Neuronal stem cell (in vitro differentiated cells): Measurements from ENCODE around the gene GRIPAP1.
A peak's percentile ranks its signal among the peaks of the same experiment; 100 is the strongest.

Source experiments
- DNase-seq: peaks from one replicate; pipeline ENCODE4 v3.0.0-alpha.2; 2013; ENCODE audit warnings: low spot score
- H2AFZ ChIP-seq: one replicate; pipeline ENCODE4 v1.6.1; 2013; ENCODE audit warnings: mild to moderate bottlenecking, low read length, inconsistent platforms
- H2AK5ac ChIP-seq: 2 replicates; pipeline ENCODE4 v1.6.1; 2013; ENCODE audit warnings: low read depth, mild to moderate bottlenecking, inconsistent platforms, low read length, moderate library complexity, mixed read lengths
- H2BK120ac ChIP-seq: 2 replicates; pipeline ENCODE4 v1.6.1; 2013; ENCODE audit warnings: low read depth, mild to moderate bottlenecking, inconsistent platforms, low read length, moderate library complexity, mixed read lengths
- H2BK12ac ChIP-seq: one replicate; pipeline ENCODE4 v1.6.1; 2013; ENCODE audit warnings: low read length, inconsistent platforms
- H2BK15ac ChIP-seq: 2 replicates; pipeline ENCODE4 v1.6.1; 2013; ENCODE audit warnings: mild to moderate bottlenecking, low read length, inconsistent platforms, mixed read lengths
- H2BK5ac ChIP-seq: one replicate; pipeline ENCODE4 v1.6.1; 2013; ENCODE audit warnings: inconsistent platforms, mild to moderate bottlenecking, low read length, moderate library complexity
- H3K14ac ChIP-seq: one replicate; pipeline ENCODE4 v1.6.1; 2013; ENCODE audit warnings: low read length, inconsistent platforms
- H3K18ac ChIP-seq: 2 replicates; pipeline ENCODE4 v1.6.1; 2013; ENCODE audit warnings: low read length, inconsistent platforms
- H3K23ac ChIP-seq: 2 replicates; pipeline ENCODE4 v1.6.1; 2013; ENCODE audit warnings: low read depth, mild to moderate bottlenecking, mixed read lengths, low read length, inconsistent platforms; ENCODE audit not compliant: poor library complexity
- H3K27ac ChIP-seq: replicated peaks from 3 replicates; pipeline ENCODE4 v1.5.1; 2013; ENCODE audit warnings: low read length, inconsistent platforms
- H3K27me3 ChIP-seq, 3 experiments: 2 replicates each; pipeline ENCODE4 v1.6.1; 2013; ENCODE audit warnings: low read length in 3 of 3, mild to moderate bottlenecking in 2 of 3, inconsistent platforms in 1 of 3, low read depth in 1 of 3, mixed read lengths in 1 of 3, moderate library complexity in 1 of 3; ENCODE audit not compliant: control insufficient read depth in 3 of 3, insufficient read depth in 3 of 3
- H3K36me3 ChIP-seq, 2 donors: replicated peaks in 1 of 2; 2 replicates each; pipeline ENCODE4 v1.6.1; 2013; ENCODE audit warnings: low read length in 2 of 2; ENCODE audit not compliant: control insufficient read depth in 2 of 2, insufficient read depth in 2 of 2
- H3K4ac ChIP-seq: 2 replicates; pipeline ENCODE4 v1.6.1; 2013; ENCODE audit warnings: inconsistent platforms, mild to moderate bottlenecking, low read length, moderate library complexity
- H3K4me1 ChIP-seq, 2 donors: 1 replicate in 1 of 2; 2 replicates in 1 of 2; pipeline ENCODE4 v1.6.1; 2013; ENCODE audit warnings: low read length in 2 of 2, low read depth in 1 of 2; ENCODE audit not compliant: control insufficient read depth in 2 of 2, insufficient read depth in 1 of 2
- H3K4me2 ChIP-seq: one replicate; pipeline ENCODE4 v1.6.1; 2013; ENCODE audit warnings: mild to moderate bottlenecking, low read length, inconsistent platforms; ENCODE audit not compliant: insufficient read depth, poor library complexity, severe bottlenecking
- H3K4me3 ChIP-seq, 2 donors: 2 replicates each; pipeline ENCODE4 v1.5.1; 2013; ENCODE audit warnings: low read length in 2 of 2, mild to moderate bottlenecking in 2 of 2, inconsistent platforms in 1 of 2, moderate library complexity in 1 of 2
- H3K79me1 ChIP-seq: one replicate; pipeline ENCODE4 v1.6.1; 2013; ENCODE audit warnings: low read depth, mild to moderate bottlenecking, inconsistent platforms, low read length, moderate library complexity
- H3K9ac ChIP-seq: one replicate; pipeline ENCODE4 v1.6.1; 2013; ENCODE audit warnings: mild to moderate bottlenecking, low read depth, low read length, inconsistent platforms; ENCODE audit not compliant: poor library complexity
- H3K9me3 ChIP-seq, 2 donors: replicated peaks in 1 of 2; 2 replicates each; pipeline versions ENCODE3 to v1.6.1; 2013; ENCODE audit warnings: low read length in 2 of 2, mild to moderate bottlenecking in 2 of 2, inconsistent platforms in 1 of 2, low read depth in 1 of 2, mixed read lengths in 1 of 2, moderate library complexity in 1 of 2; ENCODE audit not compliant: control insufficient read depth in 2 of 2, insufficient read depth in 1 of 2
- H4K8ac ChIP-seq: one replicate; pipeline ENCODE4 v1.6.1; 2013; ENCODE audit warnings: low read depth, mild to moderate bottlenecking, inconsistent platforms, low read length, moderate library complexity
- H4K91ac ChIP-seq: one replicate; pipeline ENCODE4 v1.6.1; 2013; ENCODE audit warnings: low read length, low read depth, mild to moderate bottlenecking, inconsistent platforms; ENCODE audit not compliant: poor library complexity
- WGBS, 2 donors: extraction: QIAGEN DNeasy Blood & Tissue Kit; methylation state at CpG; one replicate each; pipeline ENCODE4 v1.1.7; 2013; ENCODE audit warnings: missing lambda C conversion rate in 2 of 2, mixed read lengths in 1 of 2; ENCODE audit not compliant: insufficient read length in 2 of 2, insufficient replicate concordance in 1 of 2; ENCODE audit errors: extremely low coverage in 2 of 2; 5-methylcytosine and 5-hydroxymethylcytosine counted together

Gene GRIPAP1

GRCh38 chrX:49042581-49043219 is 40.6 kb upstream of the GRIPAP1 start:
- Histone ChIP-seq H3K27me3 (no peaks in the 10 kb centered on the region), H3K9ac (no peak overlapping the region), H2BK15ac (no peak overlapping the region), H3K36me3 (peaks cover 14 to 18% of the 10 kb centered on the region in 2 donors), H3K9me3 (no peaks in the 10 kb centered on the region), H3K27ac (peak overlapping the region; percentile 46), H2AFZ (peak overlapping the region; percentile 79), H4K8ac (no peak overlapping the region), H4K91ac (no peak overlapping the region), H3K4me1 (peaks cover 8 to 17% of the 10 kb centered on the region in 2 donors), H2AK5ac (no peak overlapping the region), H3K14ac (no peak overlapping the region), H3K23ac (no peak overlapping the region), H3K18ac (peak overlapping the region; percentile 83), H3K4ac (no peak overlapping the region), H2BK12ac (no peak overlapping the region), H3K4me3 (peak overlapping the region; percentile 70 to 95), H3K4me2 (peak overlapping the region; percentile 57), H2BK5ac (peak overlapping the region; percentile 87), H2BK120ac (no peak overlapping the region), H3K79me1 (peaks cover 2% of the 10 kb centered on the region)
- DNase-seq, result no peak
- WGBS, 2 donors, result no CpG with 5 or more reads among the region's 29 CpGs

DNA sequence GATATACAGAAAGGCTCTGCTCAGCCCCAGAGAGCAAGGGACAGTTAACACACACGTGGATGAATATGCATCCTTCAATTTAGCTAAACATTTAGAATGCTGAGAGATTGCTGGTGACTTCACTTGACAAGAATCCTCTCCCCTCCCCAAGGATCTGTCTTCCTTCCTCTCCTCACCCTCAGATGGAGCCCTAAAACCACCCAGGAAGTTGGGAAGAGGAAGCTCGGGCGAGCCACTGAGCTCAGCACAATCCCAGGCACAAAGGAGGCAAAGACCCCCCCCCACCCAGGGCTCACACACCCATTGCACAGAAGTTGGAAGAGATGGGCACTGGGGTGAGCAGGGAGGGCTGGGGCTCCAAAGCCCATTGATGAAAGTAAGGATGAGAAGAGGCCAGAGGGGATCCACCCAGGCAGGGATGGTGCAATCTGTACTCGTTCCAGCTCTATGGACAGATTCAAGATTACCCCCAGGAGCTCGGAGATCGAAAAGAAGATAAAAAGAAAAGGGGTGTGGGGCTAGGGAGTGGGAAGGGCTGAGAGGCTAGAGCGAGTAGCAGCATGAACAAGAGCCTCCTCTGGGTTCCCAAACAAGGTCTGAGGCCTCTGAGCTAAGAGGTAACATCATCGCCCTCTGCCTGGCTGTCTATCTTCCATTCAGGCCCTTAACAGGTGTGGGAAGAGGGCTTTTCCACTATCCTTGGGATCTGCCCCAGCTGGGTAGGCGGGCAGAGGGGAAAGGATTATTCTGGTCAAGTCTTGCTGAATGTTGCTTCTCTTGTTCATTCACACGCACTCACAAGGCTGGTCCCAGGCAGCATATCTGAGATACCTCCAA is 39.9 kb upstream of the GRIPAP1 start:
- Histone ChIP-seq H3K27ac (peak overlapping the region; percentile 45), H2AK5ac (no peak overlapping the region), H3K18ac (no peak overlapping the region), H4K91ac (no peak overlapping the region), H3K9me3 (no peaks in the 10 kb centered on the region), H3K27me3 (no peaks in the 10 kb centered on the region), H2BK15ac (no peak overlapping the region), H2BK5ac (no peak overlapping the region), H3K4ac (no peak overlapping the region), H3K4me1 (peaks cover 8 to 17% of the 10 kb centered on the region in 2 donors), H3K4me2 (peak overlapping the region; percentile 57), H2BK120ac (no peak overlapping the region), H4K8ac (no peak overlapping the region), H2BK12ac (no peak overlapping the region), H3K4me3 (peak overlapping the region; percentile 70 to 95), H3K9ac (no peak overlapping the region), H2AFZ (peak overlapping the region; percentile 11), H3K79me1 (peaks cover 2% of the 10 kb centered on the region), H3K36me3 (peaks cover 19 to 26% of the 10 kb centered on the region in 2 donors), H3K23ac (no peak overlapping the region), H3K14ac (no peak overlapping the region)
- WGBS, 2 donors, result no CpG with 5 or more reads among the region's 10 CpGs
- DNase-seq, result no peak

DNA sequence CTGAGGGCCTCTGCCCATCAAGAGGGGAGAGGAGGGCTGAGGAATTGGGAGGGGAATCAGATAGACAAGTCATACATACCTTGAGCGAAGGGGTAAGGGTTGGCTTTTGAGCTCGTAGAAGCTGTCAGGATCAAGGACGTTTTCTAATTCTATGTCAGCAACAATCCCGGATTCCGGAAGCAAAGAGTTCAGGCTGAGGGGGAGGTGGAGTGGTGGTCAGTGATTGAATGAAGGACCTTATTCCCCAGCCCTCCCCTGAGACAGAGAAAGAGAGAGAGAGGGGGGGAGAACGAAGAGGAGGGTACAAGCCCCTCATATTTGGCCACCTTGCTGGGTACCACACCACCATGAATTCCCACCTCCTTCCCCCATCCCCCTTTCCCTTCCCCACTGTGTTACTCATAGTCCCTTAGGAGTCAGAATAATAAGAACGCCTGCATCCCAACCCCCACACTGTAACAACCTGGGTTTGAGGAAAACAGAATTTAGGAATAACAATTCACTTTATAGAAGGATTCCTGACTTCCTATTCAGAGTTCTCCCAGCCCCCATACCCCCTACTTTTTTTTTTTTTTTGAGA is 38.4 kb upstream of the GRIPAP1 start:
- Histone ChIP-seq H3K79me1 (peaks cover 2% of the 10 kb centered on the region), H3K9ac (no peak overlapping the region), H2BK12ac (no peak overlapping the region), H2BK120ac (no peak overlapping the region), H3K27ac (peak overlapping the region; percentile 18), H3K18ac (no peak overlapping the region), H4K91ac (no peak overlapping the region), H3K4me3 (peak overlapping the region in 1 of 2 donors; percentile 15), H2BK5ac (no peak overlapping the region), H3K14ac (no peak overlapping the region), H3K23ac (no peak overlapping the region), H2AFZ (no peak overlapping the region), H2BK15ac (no peak overlapping the region), H3K36me3 (peaks cover 19 to 33% of the 10 kb centered on the region in 2 donors), H3K27me3 (no peaks in the 10 kb centered on the region), H2AK5ac (no peak overlapping the region), H3K4ac (no peak overlapping the region), H3K4me1 (peaks cover 8 to 17% of the 10 kb centered on the region in 2 donors), H3K4me2 (peak overlapping the region; percentile 28), H3K9me3 (no peaks in the 10 kb centered on the region), H4K8ac (no peak overlapping the region)
- WGBS, 2 donors, result no CpG with 5 or more reads among the region's 7 CpGs
- no peak for DNase-seq
